Left hindlimb (tissue), 1 donor: ENCODE results near the gene SERPIND1.

Experiments used
- DNase-seq: peaks from one replicate; pipeline ENCODE4 v3.0.0-alpha.2; 2018

Gene SERPIND1

GRCh38 chr22:20793748-20794649, 20.1 kb downstream of the SERPIND1 start:
- no peak for DNase-seq

- DNase-seq: no peak
Measured at GRCh38 chr22:20794650-20795413, 20.9 kb downstream of the SERPIND1 start.

DNA sequence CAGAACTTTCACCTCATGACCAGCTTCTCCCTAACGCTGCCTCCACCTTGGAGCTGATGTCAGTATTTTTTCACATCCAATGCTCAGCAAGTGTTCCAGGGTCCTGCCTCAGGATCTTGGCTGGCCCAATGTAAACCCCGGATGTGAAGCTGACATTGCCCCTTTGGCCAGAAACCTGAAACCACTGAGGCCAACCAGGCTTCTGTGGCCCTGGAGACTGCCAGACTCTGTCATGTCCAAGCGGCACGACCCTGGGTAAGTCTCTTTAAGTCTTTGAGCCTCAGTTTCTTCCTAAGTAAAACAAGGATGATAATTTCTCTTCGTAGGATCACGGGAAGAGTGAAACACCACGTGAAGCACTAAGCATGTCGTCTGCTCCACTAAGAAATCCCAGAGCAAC, 22.8 kb downstream of the SERPIND1 start:
- DNase-seq: no peak

GRCh38 chr22:20798218-20798617, 24.3 kb downstream of the SERPIND1 start:
- DNase-seq: no peak

DNA sequence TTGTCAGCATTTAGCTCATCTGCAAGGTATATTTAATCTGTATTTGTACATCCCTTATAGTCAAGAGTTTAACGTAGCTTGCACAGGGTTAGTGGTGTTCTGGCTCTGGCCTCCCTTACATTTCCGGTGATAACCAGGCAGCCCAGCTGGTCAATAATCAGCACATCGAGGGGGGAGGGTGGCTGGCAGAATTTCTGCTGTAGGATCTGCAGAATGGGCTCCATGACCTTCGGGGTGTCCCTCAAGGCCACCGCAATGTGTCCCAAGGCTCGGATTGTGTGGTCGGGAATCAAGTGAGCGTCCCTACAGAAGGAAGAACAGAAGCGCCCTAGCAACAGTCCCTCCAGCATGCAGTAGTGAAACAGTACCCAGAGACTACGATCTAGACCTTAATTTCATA, 25.1 kb downstream of the SERPIND1 start:
- no peak for DNase-seq

DNA sequence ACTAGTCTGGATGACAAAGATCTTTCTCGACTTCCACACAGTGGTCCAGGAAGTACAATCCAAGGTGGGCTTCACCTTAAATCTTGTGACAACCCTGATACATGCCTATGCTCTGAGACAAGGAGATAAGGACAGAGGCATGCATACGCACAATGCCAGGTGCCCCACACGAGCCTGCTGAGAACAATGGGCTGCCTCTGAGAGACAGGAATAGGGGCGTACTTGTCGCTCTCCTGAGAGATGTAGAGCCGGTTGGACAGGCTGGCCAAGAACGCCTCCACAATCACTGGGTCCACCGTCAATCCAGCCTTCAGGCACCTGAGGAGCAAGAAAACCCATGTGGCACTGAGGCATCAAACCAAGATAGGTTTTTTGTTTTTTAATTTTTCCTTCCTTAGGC, 25.5 kb downstream of the SERPIND1 start:
- no peak for DNase-seq

DNA sequence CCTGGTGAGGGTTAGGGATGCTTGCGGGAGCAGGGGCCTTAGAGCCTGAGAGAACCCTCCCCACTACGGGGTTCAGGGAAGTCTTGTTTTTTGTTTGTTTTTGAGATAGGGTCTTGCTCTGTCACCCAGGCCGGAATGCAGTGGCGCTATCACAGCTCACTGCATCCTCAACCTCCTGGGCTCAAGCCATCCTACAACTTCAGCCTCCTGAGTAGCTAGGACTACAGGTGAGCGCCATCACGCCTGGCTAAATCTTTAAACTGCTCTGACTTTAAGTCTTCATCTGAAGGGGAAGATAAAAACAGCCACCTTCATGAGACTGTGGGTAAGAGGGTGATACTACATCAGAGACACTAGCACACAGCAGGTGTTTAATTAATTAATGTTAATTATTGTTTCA, 28.5 kb downstream of the SERPIND1 start:
- DNase-seq: no peak

DNA sequence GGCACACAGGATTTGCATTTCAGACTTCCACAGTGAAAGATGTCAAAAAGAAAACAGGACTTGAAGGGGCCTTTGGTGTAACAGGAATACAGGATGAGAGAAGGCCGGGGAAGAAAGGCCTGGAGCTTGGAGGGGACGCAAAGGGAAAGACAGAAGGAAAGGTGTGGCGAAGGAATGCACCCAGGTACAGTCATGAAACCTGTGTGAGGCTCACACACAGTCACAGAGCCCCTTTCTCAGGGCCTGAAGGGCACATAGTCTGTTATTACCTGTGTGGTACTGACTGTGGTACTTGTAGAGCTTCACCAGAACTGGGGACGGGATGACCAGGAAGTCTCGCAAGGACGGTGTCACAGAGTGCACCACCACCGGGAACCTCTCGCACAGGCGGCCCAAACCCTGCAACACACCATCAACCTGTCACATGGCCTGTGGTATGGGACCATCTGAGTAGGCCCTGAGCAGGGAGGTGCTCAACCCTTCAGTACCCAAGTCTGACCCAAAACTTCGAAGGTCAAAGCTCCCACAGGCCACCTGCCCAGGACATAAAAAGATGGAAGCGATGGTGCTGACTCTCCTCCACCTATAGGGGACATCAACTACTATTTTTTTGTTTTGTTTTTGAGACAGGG, 29.1 kb downstream of the SERPIND1 start:
- DNase-seq: no peak

- peak; percentile 50 for DNase-seq
Measured at GRCh38 chr22:20803696-20804324, 29.9 kb downstream of the SERPIND1 start.

DNA sequence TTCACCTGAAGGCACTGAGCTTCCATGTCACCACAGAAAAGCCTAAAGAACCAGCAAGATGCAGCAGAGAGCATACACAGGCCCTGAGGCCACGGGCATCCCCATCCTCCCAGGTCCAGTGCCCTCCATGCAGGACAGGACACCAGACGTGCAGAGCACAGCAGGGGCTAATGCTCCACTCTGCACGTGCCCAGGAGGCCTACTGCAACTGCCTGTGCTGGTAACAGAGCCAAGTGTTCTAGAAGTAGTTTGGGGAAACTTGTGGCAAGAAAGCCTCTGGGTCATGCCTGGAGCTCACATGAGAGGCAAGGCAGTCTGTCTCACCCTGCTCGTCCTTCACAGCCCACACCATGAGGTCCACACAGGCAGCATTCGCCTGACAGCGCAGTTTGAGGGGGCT, 30.7 kb downstream of the SERPIND1 start:
- DNase-seq: no peak

DNA sequence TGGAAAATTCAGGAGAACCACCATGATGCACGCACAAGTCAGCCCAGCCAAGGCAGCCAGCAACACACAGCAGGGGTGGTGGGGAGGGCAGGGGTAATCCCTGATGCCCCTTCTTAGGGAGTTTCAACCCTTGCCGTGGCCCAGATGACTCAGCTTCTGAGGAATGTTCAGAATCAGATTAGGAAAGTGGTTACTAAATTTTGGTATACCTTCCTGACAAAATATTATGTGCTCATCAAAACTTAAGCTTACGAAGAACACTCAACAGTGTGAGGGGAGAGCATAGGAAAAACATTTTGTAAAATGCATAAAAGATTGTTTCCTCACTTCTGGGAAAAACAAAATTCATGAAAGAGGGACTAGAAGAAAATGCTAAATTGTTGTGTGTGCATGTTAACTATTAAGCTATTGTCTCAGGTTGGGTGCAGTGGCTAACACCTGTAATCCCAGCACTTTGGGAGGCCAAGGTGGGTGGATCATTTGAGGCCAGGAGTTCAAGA, 32.1 kb downstream of the SERPIND1 start:
- DNase-seq: no peak

GRCh38 chr22:20807315-20807752, 33.4 kb downstream of the SERPIND1 start:
- DNase-seq: no peak

- no peak for DNase-seq
Measured at GRCh38 chr22:20808844-20809243, 34.9 kb downstream of the SERPIND1 start.

DNA sequence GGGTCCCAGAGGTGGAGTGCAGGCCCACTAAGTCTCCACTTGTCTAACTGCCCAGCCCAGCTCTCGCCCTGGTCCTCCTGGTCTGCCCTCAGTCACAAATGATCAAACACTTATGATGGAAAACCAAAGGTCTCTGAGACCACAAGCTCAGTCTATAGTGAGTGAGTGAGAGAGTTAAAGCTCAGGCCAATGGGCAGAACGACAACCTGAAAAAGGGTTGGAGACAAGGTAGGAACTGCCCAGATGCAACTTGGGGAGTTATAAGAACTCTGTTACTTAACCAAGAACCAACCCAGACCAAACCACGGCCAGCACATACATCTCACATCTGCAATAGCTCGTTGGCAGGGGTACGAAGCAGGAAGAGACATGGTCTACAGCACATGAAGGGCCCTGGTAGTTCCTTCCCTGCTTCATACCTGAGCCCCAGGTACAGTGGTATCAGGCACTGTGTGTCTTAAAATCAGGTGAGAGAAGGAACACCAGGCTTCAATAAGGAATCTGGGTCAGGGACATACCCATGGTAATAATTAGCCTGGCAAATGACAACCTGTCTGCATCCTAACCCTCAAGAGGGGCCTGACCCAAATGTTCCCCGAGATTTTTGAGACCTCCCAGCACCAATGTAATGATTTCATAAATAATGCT, 35.7 kb downstream of the SERPIND1 start:
- no peak for DNase-seq

DNA sequence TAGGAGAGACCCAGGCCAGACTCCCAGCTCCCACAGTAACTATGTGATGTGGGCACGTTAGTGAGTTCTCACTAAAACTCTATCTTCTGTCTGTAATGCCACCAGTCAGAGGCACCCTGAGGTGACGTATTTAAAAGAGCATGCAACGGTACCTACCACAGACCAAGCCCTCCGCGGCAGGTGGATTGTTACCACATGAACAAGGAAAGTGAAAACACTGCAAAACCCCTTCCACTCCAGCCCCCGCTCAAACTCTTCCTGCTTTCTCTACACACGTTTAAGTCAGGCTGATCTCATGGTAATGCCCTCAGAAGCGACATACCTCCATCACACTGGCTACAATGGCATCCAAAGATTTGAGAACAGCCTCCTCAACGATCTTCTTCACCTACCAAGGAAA, 36.7 kb downstream of the SERPIND1 start:
- no peak for DNase-seq

GRCh38 chr22:20811171-20811570, 37.3 kb downstream of the SERPIND1 start:
- DNase-seq: no peak

DNA sequence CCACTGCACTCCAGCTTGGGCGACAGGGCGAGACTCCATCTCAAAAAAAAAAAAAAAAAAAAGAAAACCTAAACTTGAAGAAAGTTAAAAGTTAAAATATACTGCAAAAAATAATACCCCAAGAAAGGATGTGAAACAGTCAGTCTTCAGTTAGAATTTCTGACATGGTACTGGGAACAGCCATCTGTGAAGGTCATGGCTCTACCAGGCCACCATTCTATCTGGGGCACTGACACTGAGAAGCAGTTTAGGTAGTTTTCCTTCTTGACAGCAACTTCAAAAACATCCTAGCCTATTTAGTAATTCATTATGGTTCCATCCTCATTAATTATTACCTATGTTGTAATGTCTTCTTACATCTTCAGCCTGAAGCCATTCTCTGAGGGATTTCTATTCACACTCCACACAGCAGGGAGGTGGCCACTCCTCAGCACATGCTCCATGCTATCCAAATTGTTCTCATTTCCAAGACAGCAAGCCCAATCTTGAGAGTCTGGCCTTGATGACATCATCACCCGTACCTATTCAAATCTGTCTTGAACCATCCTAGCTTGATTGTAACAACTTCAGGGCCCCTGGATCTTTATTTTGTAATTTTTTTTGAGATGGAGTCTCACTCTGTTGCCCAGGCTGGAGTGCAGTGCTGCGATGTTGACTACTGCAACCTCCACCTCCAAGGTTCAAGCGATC, 38.2 kb downstream of the SERPIND1 start:
- no peak for DNase-seq

DNA sequence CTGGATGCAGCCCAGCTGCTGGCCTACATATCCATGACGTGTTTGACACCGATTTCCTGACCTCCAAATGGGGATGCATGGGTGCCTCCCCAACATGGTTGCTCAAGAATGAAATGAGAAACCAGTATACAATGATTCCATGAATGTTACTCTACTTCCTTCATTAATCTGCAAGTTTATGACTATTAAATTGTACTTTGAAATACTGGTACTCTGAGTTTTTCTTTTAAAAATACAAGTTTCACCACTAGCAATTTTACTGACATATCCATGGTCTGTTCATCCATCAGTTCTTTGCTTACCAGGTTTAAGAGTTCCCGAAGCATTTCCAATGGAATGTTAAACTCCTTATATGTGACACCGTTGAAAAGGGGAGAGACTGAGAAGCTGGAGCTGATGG, 39.1 kb downstream of the SERPIND1 start:
- DNase-seq: no peak

DNA sequence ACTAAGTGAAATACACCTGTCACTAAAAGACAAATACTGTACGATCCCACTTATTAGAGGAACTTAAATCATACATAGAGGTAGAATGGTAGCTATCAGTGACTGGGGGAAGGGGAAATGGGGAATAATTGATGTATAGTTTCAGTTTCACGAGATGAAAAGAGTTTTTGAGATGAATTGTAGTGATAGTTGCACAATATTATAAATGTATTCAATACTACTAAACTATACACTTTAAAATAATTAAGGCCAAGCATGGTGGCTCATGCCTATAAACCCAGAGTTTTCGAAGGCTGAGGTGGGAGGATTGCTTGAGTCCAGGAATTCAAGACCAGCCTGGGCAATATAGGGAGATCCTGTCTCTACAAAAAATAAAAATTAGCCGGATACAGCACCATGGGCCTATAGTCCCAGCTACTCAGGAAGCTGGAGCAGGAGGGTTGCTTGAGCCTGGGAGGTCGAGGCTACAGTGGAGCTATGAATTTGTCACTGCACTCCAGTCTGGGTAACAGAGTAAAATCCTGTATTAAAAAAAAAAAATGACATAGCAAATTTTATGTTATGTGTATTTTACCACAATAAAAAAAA, 40.4 kb downstream of the SERPIND1 start:
- DNase-seq: no peak

DNA sequence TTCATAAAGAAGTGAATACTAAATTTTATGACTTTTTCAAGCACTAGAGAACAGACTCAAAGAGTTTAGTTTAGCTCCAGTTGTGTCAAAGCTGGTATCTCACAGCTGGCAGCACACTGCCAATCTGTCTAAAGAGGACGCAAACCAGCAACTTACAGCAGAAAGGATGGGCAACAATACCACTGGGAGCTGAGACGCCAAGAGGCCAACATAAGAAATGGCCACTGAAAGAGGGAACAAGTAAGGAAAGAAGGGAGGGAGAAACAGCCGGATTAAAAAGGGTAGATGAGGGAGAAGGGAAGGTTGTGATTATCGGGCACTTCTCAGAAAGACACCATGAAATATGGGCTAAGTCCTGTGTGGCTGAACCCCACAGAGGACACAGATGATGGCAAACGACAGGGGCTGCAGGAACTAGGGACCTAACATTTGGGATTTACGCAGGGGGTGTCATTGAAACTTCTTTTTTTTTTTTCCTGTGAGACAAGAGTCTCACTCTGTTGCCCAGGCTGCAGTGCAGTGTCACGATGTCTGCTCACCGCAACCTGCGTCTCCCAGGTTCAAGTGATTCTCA, 41.7 kb downstream of the SERPIND1 start:
- no peak for DNase-seq

DNA sequence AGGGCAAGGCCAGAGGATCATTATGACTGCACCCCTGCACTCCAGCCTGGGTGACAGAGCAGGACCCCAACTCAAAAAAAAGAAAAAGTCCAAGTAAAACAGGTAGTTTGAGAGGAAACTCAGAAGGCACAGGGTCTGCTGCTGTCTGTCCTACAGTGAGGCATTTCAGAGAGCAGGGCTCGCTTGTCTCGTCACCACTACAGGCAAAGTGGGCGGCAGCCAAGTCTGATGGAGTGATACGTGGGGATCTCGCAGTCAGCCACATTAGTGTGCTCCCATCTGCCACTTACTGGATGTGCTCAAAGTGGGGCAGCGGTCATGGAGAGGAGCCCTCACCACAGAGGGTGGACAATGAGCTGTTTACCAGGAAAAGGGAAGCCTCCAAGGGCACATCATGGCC, 42.6 kb downstream of the SERPIND1 start:
- DNase-seq: no peak
